NOMO-1 treated with dmso at 0.1 percent for 144 hours (cell line): ENCODE data around the gene ITGA8.
"Not testable (repeated sequence)": the region's sequence is repeated elsewhere in the genome, so short reads cannot be mapped to it uniquely, and the experiment has no call there.

Experiments used
- DNase-seq: peaks from one replicate; lab custom pipeline; 2025; ENCODE audit not compliant: unreplicated experiment; lab: John Stamatoyannopoulos, UW

The ITGA8 gene

GRCh38 chr10:15624401-15625196 lies 95.1 kb downstream of the ITGA8 start:
- no peak for DNase-seq

- no peak for DNase-seq
Measured at GRCh38 chr10:15620836-15621515, 98.7 kb downstream of the ITGA8 start.

GRCh38 chr10:15620337-15620736 lies 99.4 kb downstream of the ITGA8 start:
- DNase-seq: no peak

GRCh38 chr10:15609246-15609645 lies 110.5 kb downstream of the ITGA8 start:
- DNase-seq: no peak

GRCh38 chr10:15606377-15606776 lies 113.3 kb downstream of the ITGA8 start:
- DNase-seq: no peak

- no peak for DNase-seq
Measured at GRCh38 chr10:15605740-15606369, 113.9 kb downstream of the ITGA8 start.

GRCh38 chr10:15603446-15604011 lies 116.2 kb downstream of the ITGA8 start:
- no peak for DNase-seq

GRCh38 chr10:15601819-15602218 lies 117.9 kb downstream of the ITGA8 start:
- no peak for DNase-seq

- DNase-seq: no peak
Measured at GRCh38 chr10:15595260-15595659, 124.5 kb downstream of the ITGA8 start.

GRCh38 chr10:15591937-15592336 lies 127.8 kb downstream of the ITGA8 start:
- DNase-seq: no peak

GRCh38 chr10:15591431-15591830 lies 128.3 kb downstream of the ITGA8 start:
- no peak for DNase-seq

GRCh38 chr10:15588635-15589508 lies 130.8 kb downstream of the ITGA8 start:
- DNase-seq: no peak

- DNase-seq: no peak
Measured at GRCh38 chr10:15588151-15588550, 131.6 kb downstream of the ITGA8 start.

- no peak for DNase-seq
Measured at GRCh38 chr10:15587271-15587670, 132.5 kb downstream of the ITGA8 start.

GRCh38 chr10:15585303-15585715 lies 134.4 kb downstream of the ITGA8 start:
- peak; percentile 0 for DNase-seq

GRCh38 chr10:15582972-15583371 lies 136.8 kb downstream of the ITGA8 start:
- DNase-seq: not testable (repeated sequence)

- DNase-seq: no peak
Measured at GRCh38 chr10:15579605-15580004, 140.1 kb downstream of the ITGA8 start.

GRCh38 chr10:15572531-15573045 lies 147.1 kb downstream of the ITGA8 start:
- no peak for DNase-seq

- DNase-seq: no peak
Measured at GRCh38 chr10:15571575-15571974, 148.1 kb downstream of the ITGA8 start.

- DNase-seq: no peak
Measured at GRCh38 chr10:15570738-15571339, 148.9 kb downstream of the ITGA8 start.
